ENCODE measurements around the gene NPIPA8. TPM values are rescaled to one million over a fixed set of nuclear protein-coding genes. Genes with fewer than 3 reads are reported as not detected.
"Not testable (repeated sequence)": the region's sequence is repeated elsewhere in the genome, so short reads cannot be mapped to it uniquely, and the experiment has no call there.

The NPIPA8 gene
- total and polyA plus RNA-seq, 7 experiments from 2014 or later, result 1.0 to 87.6 (median 35.8) TPM; not detected in 3

- H3K36me3 ChIP-seq (ENCODE audit: control insufficient read depth in 2 of 3, insufficient read depth in 3 of 3, low read length in 3 of 3); H3K4me1 ChIP-seq (ENCODE audit: control insufficient read depth in 2 of 2, insufficient read depth in 2 of 2, low read length in 2 of 2); intact Hi-C loops (cut with micrococcal nuclease); H3K9me3 Mint-ChIP-seq; H3K36me3 Mint-ChIP-seq; H3K9me3 ChIP-seq (ENCODE audit: control insufficient read depth in 2 of 3, low read length in 3 of 3); H3K27ac Mint-ChIP-seq; ATAC-seq; H3K27me3 ChIP-seq (ENCODE audit: control insufficient read depth in 2 of 2, insufficient read depth in 2 of 2, low read length in 2 of 2); H3K4me1 Mint-ChIP-seq; CTCF ChIA-PET; H3K27me3 Mint-ChIP-seq; H3K4me3 Mint-ChIP-seq; H3K4me3 ChIP-seq (ENCODE audit: low read length); H3K27ac ChIP-seq (ENCODE audit: low read depth, low read length); POLR2A ChIA-PET; DNase-seq: not testable (repeated sequence)
These were observed 8.1 kb upstream of the NPIPA8 start for GRCh38 chr16:18344634-18345033.

DNA sequence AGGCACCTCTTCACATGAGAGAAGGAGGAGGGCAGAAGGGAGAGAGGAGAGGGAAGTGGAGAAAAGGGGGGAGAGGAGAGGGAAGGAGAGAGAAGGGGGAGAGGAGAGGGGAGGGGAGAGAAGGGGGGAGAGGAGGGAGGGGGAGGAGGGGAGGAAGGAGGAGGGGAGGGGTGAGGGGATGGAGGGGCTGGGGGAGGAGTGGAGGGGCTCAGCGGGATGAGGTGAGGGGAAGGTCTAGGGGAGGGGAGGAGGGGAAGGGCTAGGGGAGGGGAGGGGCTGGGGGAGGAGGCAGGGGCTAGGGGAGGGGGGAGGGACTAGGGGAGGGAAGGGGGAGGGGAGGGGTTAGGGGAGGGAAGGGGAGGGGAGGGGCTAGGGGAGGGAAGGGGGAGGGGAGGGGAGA, 5.5 kb upstream of the NPIPA8 start:
- H3K4me1 Mint-ChIP-seq; H3K4me1 ChIP-seq (ENCODE audit: control insufficient read depth in 2 of 2, insufficient read depth in 2 of 2, low read length in 2 of 2); H3K4me3 Mint-ChIP-seq; ATAC-seq; H3K36me3 Mint-ChIP-seq; intact Hi-C loops (cut with micrococcal nuclease); H3K27ac Mint-ChIP-seq; H3K27me3 Mint-ChIP-seq; POLR2A ChIA-PET; H3K4me3 ChIP-seq (ENCODE audit: low read length); H3K36me3 ChIP-seq (ENCODE audit: control insufficient read depth in 2 of 3, insufficient read depth in 3 of 3, low read length in 3 of 3); H3K9me3 ChIP-seq (ENCODE audit: control insufficient read depth in 2 of 3, low read length in 3 of 3); H3K27me3 ChIP-seq (ENCODE audit: control insufficient read depth in 2 of 2, insufficient read depth in 2 of 2, low read length in 2 of 2); H3K9me3 Mint-ChIP-seq; H3K27ac ChIP-seq (ENCODE audit: low read depth, low read length); DNase-seq; CTCF ChIA-PET: not testable (repeated sequence)

GRCh38 chr16:18341417-18341960, 5.0 kb upstream of the NPIPA8 start:
- H3K36me3 Mint-ChIP-seq; H3K4me3 Mint-ChIP-seq; H3K9me3 ChIP-seq (ENCODE audit: control insufficient read depth in 2 of 3, low read length in 3 of 3); POLR2A ChIA-PET; H3K27ac ChIP-seq (ENCODE audit: low read depth, low read length); H3K27ac Mint-ChIP-seq; H3K36me3 ChIP-seq (ENCODE audit: control insufficient read depth in 2 of 3, insufficient read depth in 3 of 3, low read length in 3 of 3); H3K4me1 ChIP-seq (ENCODE audit: control insufficient read depth in 2 of 2, insufficient read depth in 2 of 2, low read length in 2 of 2); CTCF ChIA-PET; H3K27me3 Mint-ChIP-seq; H3K4me3 ChIP-seq (ENCODE audit: low read length); H3K27me3 ChIP-seq (ENCODE audit: control insufficient read depth in 2 of 2, insufficient read depth in 2 of 2, low read length in 2 of 2); H3K4me1 Mint-ChIP-seq; DNase-seq; H3K9me3 Mint-ChIP-seq; intact Hi-C loops (cut with micrococcal nuclease): not testable (repeated sequence)
- ATAC-seq, result peak; percentile 16

DNA sequence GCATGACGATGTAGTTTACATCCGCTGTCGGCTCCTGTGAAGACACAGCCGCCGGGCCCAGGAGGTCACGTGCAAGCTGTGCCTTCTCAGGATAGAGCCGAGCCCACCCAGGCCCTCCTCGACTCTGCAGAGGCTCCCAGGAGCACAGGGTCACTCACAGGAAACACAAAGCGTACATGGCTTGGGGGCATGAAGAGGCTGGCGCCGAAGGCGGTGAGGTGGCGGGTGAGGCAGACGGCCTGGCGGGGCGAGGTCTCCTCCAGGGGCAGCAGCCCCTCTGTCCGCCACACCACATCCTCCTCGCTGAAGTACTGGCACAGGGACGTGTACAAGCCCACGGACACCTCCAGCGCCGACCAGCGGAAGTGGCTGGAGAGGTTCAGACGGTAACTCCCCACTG, 2.7 kb upstream of the NPIPA8 start:
- H3K4me3 ChIP-seq (ENCODE audit: low read length); intact Hi-C loops (cut with micrococcal nuclease); H3K36me3 Mint-ChIP-seq; DNase-seq; H3K27me3 ChIP-seq (ENCODE audit: control insufficient read depth in 2 of 2, insufficient read depth in 2 of 2, low read length in 2 of 2); H3K27ac Mint-ChIP-seq; H3K4me3 Mint-ChIP-seq; H3K36me3 ChIP-seq (ENCODE audit: control insufficient read depth in 2 of 3, insufficient read depth in 3 of 3, low read length in 3 of 3); H3K9me3 Mint-ChIP-seq; POLR2A ChIA-PET; CTCF ChIA-PET; ATAC-seq; H3K9me3 ChIP-seq (ENCODE audit: control insufficient read depth in 2 of 3, low read length in 3 of 3); H3K27ac ChIP-seq (ENCODE audit: low read depth, low read length); H3K27me3 Mint-ChIP-seq; H3K4me1 ChIP-seq (ENCODE audit: control insufficient read depth in 2 of 2, insufficient read depth in 2 of 2, low read length in 2 of 2); H3K4me1 Mint-ChIP-seq: not testable (repeated sequence)

DNA sequence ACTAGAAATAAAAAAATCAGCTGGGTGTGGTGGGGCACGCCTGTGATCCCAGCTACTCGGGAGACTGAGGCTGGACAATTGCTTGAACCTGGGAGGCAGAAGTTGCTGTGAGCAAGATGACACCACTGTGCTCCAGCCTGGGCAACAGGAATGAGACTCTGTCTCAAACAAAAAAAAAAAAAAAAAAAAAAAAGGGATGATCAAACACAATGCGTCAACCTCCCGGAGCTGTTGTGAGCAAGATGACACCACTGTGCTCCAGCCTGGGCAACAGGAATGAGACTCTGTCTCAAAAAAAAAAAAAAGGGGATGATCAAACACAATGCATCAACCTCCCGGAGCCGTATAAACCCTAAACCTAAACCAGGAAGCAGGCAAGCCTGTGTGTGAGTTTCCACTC, 24.7 kb downstream of the NPIPA8 start:
- H3K9me3 Mint-ChIP-seq; H3K36me3 ChIP-seq (ENCODE audit: control insufficient read depth in 2 of 3, insufficient read depth in 3 of 3, low read length in 3 of 3); POLR2A ChIA-PET; CTCF ChIA-PET; H3K4me3 Mint-ChIP-seq; ATAC-seq; H3K36me3 Mint-ChIP-seq; DNase-seq; H3K27me3 Mint-ChIP-seq; H3K9me3 ChIP-seq (ENCODE audit: control insufficient read depth in 2 of 3, low read length in 3 of 3); H3K4me1 ChIP-seq (ENCODE audit: control insufficient read depth in 2 of 2, insufficient read depth in 2 of 2, low read length in 2 of 2); H3K27me3 ChIP-seq (ENCODE audit: control insufficient read depth in 2 of 2, insufficient read depth in 2 of 2, low read length in 2 of 2); H3K4me3 ChIP-seq (ENCODE audit: low read length); H3K27ac ChIP-seq (ENCODE audit: low read depth, low read length); H3K27ac Mint-ChIP-seq; intact Hi-C loops (cut with micrococcal nuclease); H3K4me1 Mint-ChIP-seq: not testable (repeated sequence)

DNA sequence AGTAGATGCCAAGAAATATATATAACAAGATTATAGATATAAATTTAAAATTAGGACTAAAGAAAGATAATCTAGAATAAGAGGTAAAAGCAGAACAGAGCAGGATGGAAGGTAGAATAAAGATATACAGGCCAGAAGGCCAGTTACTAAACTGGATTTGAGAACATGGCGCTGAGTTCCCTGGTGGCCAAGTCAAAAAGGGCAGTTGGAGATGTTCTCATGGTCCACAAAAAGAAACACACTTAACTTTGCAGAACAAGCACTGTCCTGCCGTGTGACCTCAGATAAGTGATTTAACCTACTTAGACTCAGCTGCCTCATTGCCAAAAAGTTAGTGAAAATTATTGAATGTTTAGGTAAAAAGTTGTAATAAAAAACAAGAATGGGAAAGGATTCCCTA, 27.4 kb downstream of the NPIPA8 start:
- intact Hi-C loops (cut with micrococcal nuclease); H3K27me3 Mint-ChIP-seq; H3K9me3 ChIP-seq (ENCODE audit: control insufficient read depth in 2 of 3, low read length in 3 of 3); H3K36me3 Mint-ChIP-seq; H3K4me1 ChIP-seq (ENCODE audit: control insufficient read depth in 2 of 2, insufficient read depth in 2 of 2, low read length in 2 of 2); H3K27me3 ChIP-seq (ENCODE audit: control insufficient read depth in 2 of 2, insufficient read depth in 2 of 2, low read length in 2 of 2); POLR2A ChIA-PET; ATAC-seq; H3K4me3 Mint-ChIP-seq; DNase-seq; H3K4me3 ChIP-seq (ENCODE audit: low read length); H3K27ac Mint-ChIP-seq; CTCF ChIA-PET; H3K36me3 ChIP-seq (ENCODE audit: control insufficient read depth in 2 of 3, insufficient read depth in 3 of 3, low read length in 3 of 3); H3K27ac ChIP-seq (ENCODE audit: low read depth, low read length); H3K9me3 Mint-ChIP-seq; H3K4me1 Mint-ChIP-seq: not testable (repeated sequence)

DNA sequence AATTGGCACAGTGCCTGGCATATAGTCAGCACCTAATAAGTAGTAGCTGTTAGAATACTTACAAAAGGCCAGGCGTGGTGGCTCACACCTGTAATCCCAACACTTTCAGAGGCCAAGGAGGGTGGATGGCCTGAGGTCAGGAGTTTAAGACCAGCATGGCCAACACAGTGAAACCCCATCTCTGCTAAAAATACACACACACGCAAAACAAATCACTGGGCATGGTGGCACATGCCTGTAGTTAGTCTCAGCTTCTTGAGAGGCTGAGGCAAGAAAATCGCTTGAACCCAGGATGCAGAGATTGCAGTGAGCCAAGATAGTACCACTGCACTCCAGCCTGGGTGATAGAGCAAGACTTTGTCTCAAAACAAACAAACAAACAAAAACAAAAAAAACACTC, 29.3 kb downstream of the NPIPA8 start:
- H3K27me3 Mint-ChIP-seq, result not testable (repeated sequence)

More for the DNA sequence above, 29.3 kb downstream of the NPIPA8 start:
- POLR2A ChIA-PET; DNase-seq; H3K27ac ChIP-seq (ENCODE audit: low read depth, low read length); H3K36me3 ChIP-seq (ENCODE audit: control insufficient read depth in 2 of 3, insufficient read depth in 3 of 3, low read length in 3 of 3); CTCF ChIA-PET; H3K36me3 Mint-ChIP-seq; H3K4me3 ChIP-seq (ENCODE audit: low read length); H3K27ac Mint-ChIP-seq; H3K9me3 Mint-ChIP-seq; H3K9me3 ChIP-seq (ENCODE audit: control insufficient read depth in 2 of 3, low read length in 3 of 3); H3K4me3 Mint-ChIP-seq; H3K4me1 ChIP-seq (ENCODE audit: control insufficient read depth in 2 of 2, insufficient read depth in 2 of 2, low read length in 2 of 2); H3K27me3 ChIP-seq (ENCODE audit: control insufficient read depth in 2 of 2, insufficient read depth in 2 of 2, low read length in 2 of 2); intact Hi-C loops (cut with micrococcal nuclease); ATAC-seq; H3K4me1 Mint-ChIP-seq: not testable (repeated sequence)

All from naive thymus-derived CD4-positive, alpha-beta T cell (primary cell).